Progenitor cell of endocrine pancreas (in vitro differentiated cells): Measurements from ENCODE around the gene RNF213. TPM values are rescaled to one million over a fixed set of nuclear protein-coding genes. Genes with fewer than 3 reads are reported as not detected.
"Not testable (repeated sequence)": the region's sequence is repeated elsewhere in the genome, so short reads cannot be mapped to it uniquely, and the experiment has no call there.

Experiments
- DNase-seq: peaks from one replicate; pipeline ENCODE4 v3.0.0; 2021; ENCODE audit warnings: low spot score; ENCODE audit not compliant: unreplicated experiment
- H3K27ac Mint-ChIP-seq: 2 replicates; pipeline ENCODE4 v1.8.0; 2021; ENCODE audit warnings: mild to moderate bottlenecking, moderate library complexity, mixed read lengths
- H3K27me3 Mint-ChIP-seq: 2 replicates; pipeline ENCODE4 v1.8.0; 2021; ENCODE audit warnings: mixed read lengths
- H3K36me3 Mint-ChIP-seq: 2 replicates; pipeline ENCODE4 v1.8.0; 2022; ENCODE audit warnings: mixed read lengths; ENCODE audit not compliant: insufficient read depth
- H3K4me1 Mint-ChIP-seq: 2 replicates; pipeline ENCODE4 v1.8.0; 2021; ENCODE audit warnings: low read depth, mixed read lengths
- H3K4me3 Mint-ChIP-seq: 2 replicates; pipeline ENCODE4 v1.8.0; 2021; ENCODE audit warnings: low read depth, mild to moderate bottlenecking, moderate library complexity, mixed read lengths
- H3K9me3 Mint-ChIP-seq: 2 replicates; pipeline ENCODE4 v1.8.0; 2021; ENCODE audit warnings: low read depth, mixed read lengths
- total RNA-seq: library from RNA; stranded (reverse); gene quantifications from 2 replicates; pipeline ENCODE4 v1.2.1, GENCODE V29; 2021
- TF ChIP-seq, protein P1 (sequence below): fragments of 200-600 bp; sonication (generic); IDR thresholded peaks from one replicate; pipeline ENCODE4 v1.5.0; 2021; ENCODE audit warnings: antibody characterized with exemption, mild to moderate bottlenecking; ENCODE audit not compliant: unreplicated experiment

The RNF213 gene
- total RNA-seq, 1 donor from 2014 or later = 57.6 TPM

- DNase-seq = no peak
- no peaks in the 10 kb centered on the region for H3K27me3 Mint-ChIP-seq
- H3K27ac Mint-ChIP-seq = peak overlapping the region; percentile 56
- H3K36me3 Mint-ChIP-seq = peaks cover 29% of the 10 kb centered on the region
- no peaks in the 10 kb centered on the region for H3K4me1 Mint-ChIP-seq
- H3K9me3 Mint-ChIP-seq = no peaks in the 10 kb centered on the region
- no peak overlapping the region for H3K4me3 Mint-ChIP-seq
- TF ChIP-seq, protein P1, sequence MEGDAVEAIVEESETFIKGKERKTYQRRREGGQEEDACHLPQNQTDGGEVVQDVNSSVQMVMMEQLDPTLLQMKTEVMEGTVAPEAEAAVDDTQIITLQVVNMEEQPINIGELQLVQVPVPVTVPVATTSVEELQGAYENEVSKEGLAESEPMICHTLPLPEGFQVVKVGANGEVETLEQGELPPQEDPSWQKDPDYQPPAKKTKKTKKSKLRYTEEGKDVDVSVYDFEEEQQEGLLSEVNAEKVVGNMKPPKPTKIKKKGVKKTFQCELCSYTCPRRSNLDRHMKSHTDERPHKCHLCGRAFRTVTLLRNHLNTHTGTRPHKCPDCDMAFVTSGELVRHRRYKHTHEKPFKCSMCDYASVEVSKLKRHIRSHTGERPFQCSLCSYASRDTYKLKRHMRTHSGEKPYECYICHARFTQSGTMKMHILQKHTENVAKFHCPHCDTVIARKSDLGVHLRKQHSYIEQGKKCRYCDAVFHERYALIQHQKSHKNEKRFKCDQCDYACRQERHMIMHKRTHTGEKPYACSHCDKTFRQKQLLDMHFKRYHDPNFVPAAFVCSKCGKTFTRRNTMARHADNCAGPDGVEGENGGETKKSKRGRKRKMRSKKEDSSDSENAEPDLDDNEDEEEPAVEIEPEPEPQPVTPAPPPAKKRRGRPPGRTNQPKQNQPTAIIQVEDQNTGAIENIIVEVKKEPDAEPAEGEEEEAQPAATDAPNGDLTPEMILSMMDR = no peak
Measured at GRCh38 chr17:80313160-80313829, 52.6 kb downstream of the RNF213 start.

- not testable (repeated sequence) for DNase-seq, H3K4me1 Mint-ChIP-seq, H3K4me3 Mint-ChIP-seq, H3K27ac Mint-ChIP-seq, H3K27me3 Mint-ChIP-seq, H3K9me3 Mint-ChIP-seq
- peaks cover 28% of the 10 kb centered on the region for H3K36me3 Mint-ChIP-seq
Measured at GRCh38 chr17:80313946-80314345, 53.3 kb downstream of the RNF213 start.

DNA sequence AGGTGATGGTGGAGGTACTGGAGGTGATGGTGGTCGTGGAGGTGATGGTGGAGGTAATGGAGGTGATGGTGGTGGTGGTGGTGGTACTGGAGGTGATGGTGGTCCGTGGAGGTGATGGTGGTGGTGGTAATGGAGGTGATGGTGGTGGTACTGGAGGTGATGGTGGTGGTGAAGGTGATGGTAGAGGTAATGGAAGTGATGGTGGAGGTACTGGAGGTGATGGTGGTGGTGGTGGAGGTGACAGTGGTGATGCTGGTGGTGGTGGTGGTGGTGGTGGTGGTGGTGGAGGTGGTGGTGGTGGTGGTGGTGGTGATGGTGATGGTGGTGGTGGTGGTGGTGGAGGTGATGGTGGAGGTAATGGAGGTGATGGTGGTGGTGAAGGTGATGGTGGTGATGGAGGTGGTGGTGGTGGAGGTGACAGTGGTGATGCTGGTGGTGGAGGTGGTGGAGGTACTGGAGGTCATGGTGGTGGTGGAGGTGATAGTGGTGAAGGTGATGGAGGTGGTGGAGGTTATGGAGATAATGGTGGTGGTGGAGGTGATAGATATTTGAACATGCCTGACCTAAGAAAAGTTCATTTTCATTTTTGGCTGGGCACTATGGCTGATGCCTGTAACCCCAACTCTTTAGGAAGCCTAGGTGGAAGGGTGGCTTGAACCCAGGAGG is 55.0 kb downstream of the RNF213 start:
- Mint-ChIP-seq H3K4me3 (no peak overlapping the region), H3K9me3 (no peaks in the 10 kb centered on the region)

DNA sequence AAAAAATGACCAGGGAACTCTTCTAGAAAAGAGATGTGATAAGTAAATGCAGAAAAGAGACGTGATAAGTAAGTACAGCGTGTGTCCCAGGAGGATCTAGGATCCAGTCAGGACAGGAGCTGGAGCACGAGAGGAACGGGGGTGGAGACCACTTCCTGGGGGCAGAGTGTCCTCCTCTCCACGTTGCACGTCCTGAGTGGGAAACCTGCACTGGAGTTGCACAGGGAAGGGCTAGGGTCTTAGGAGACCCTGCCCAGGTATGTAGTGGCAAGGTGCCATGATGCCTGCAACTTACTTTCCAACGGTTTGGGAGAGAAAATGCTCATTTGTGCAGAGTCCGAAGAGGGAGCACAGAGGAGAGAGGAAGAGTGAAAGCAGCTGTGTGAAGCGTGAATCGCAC is 55.8 kb downstream of the RNF213 start:
- Mint-ChIP-seq H3K27ac (peak overlapping the region; percentile 1), H3K4me1 (no peaks in the 10 kb centered on the region), H3K27me3 (no peaks in the 10 kb centered on the region), H3K9me3 (no peaks in the 10 kb centered on the region), H3K4me3 (no peak overlapping the region), H3K36me3 (peaks cover 32% of the 10 kb centered on the region)
- TF ChIP-seq, protein P1 = no peak
- no peak for DNase-seq

More for the DNA sequence above, 55.0 kb downstream of the RNF213 start:
- no peak for DNase-seq
- Mint-ChIP-seq H3K27me3 (no peaks in the 10 kb centered on the region), H3K4me1 (no peaks in the 10 kb centered on the region), H3K36me3 (peaks cover 27% of the 10 kb centered on the region), H3K27ac (no peak overlapping the region)
- TF ChIP-seq, protein P1 = no peak

GRCh38 chr17:80316927-80317705 is 56.5 kb downstream of the RNF213 start:
- H3K27me3 Mint-ChIP-seq = no peaks in the 10 kb centered on the region
- TF ChIP-seq, protein P1 = no peak
- no peak overlapping the region for H3K27ac Mint-ChIP-seq
- H3K9me3 Mint-ChIP-seq = no peaks in the 10 kb centered on the region
- H3K4me1 Mint-ChIP-seq = no peaks in the 10 kb centered on the region
- H3K36me3 Mint-ChIP-seq = peaks cover 36% of the 10 kb centered on the region
- no peak for DNase-seq
- H3K4me3 Mint-ChIP-seq = no peak overlapping the region
